WTC11 (cell line): ENCODE results near the gene GSC. TPM values are rescaled to one million over a fixed set of nuclear protein-coding genes. Genes with fewer than 3 reads are reported as not detected.

ENCODE experiments used
- ATAC-seq: fragments of 200-7000 bp; cut with Tn5 transposase; 2 replicates; pipeline ENCODE4 v1.10.0; 2021; ENCODE audit warnings: mild to moderate bottlenecking, moderate library complexity
- CTCF ChIA-PET: fragments of 300-600 bp; sonication (Branson Sonifier 250); formaldehyde crosslinking; loops from one replicate; lab custom pipeline; 2021; ENCODE audit warnings: antibody characterized with exemption; lab: Charles Lee
- POLR2A ChIA-PET: fragments of 350-600 bp; sonication (Branson Sonifier 250); formaldehyde crosslinking; loops from one replicate; lab custom pipeline; 2021; ENCODE audit warnings: antibody characterized with exemption; lab: Charles Lee
- DNase-seq: peaks from one replicate; pipeline ENCODE4 v3.0.0; 2021; ENCODE audit warnings: low spot score
- H3K27ac Mint-ChIP-seq: 2 replicates; pipeline ENCODE4 v1.8.0; 2021; ENCODE audit warnings: mixed read lengths
- H3K27me3 Mint-ChIP-seq: 2 replicates; pipeline ENCODE4 v1.8.0; 2021; ENCODE audit warnings: low read depth, mild to moderate bottlenecking, moderate library complexity, mixed read lengths
- H3K36me3 Mint-ChIP-seq: 2 replicates; pipeline ENCODE4 v1.8.0; 2021; ENCODE audit warnings: mixed read lengths
- H3K4me1 Mint-ChIP-seq: 2 replicates; pipeline ENCODE4 v1.8.0; 2022; ENCODE audit warnings: mixed read lengths
- H3K4me3 Mint-ChIP-seq: 2 replicates; pipeline ENCODE4 v1.8.0; 2021; ENCODE audit warnings: mild to moderate bottlenecking, moderate library complexity, mixed read lengths
- H3K9me3 Mint-ChIP-seq: 2 replicates; pipeline ENCODE4 v1.8.0; 2021; ENCODE audit warnings: mixed read lengths
- CREB1 ChIP-seq: sonication (generic); formaldehyde crosslinking; IDR thresholded peaks from 2 replicates; pipeline ENCODE4 v1.8.0; 2023; ENCODE audit warnings: mild to moderate bottlenecking, missing genetic modification reagents
- ESRRA ChIP-seq: sonication (generic); formaldehyde crosslinking; IDR thresholded peaks from 2 replicates; pipeline ENCODE4 v1.8.1; 2022; ENCODE audit warnings: mild to moderate bottlenecking, missing genetic modification reagents, borderline replicate concordance
- ETV6 ChIP-seq: sonication (generic); formaldehyde crosslinking; IDR thresholded peaks from 2 replicates; pipeline ENCODE4 v1.8.1; 2022; ENCODE audit warnings: mild to moderate bottlenecking, missing genetic modification reagents
- FOXK1 ChIP-seq: sonication (generic); formaldehyde crosslinking; IDR thresholded peaks from 2 replicates; pipeline ENCODE4 v1.8.0; 2022; ENCODE audit warnings: mild to moderate bottlenecking, moderate library complexity, missing genetic modification reagents
- GTF2I ChIP-seq: fragments of 250-450 bp; sonication (Bioruptor Pico); conservative IDR thresholded peaks from 2 replicates; pipeline ENCODE4 v1.4.0; 2021; ENCODE audit warnings: mild to moderate bottlenecking
- KAT7 ChIP-seq: sonication (generic); formaldehyde crosslinking; IDR thresholded peaks from 2 replicates; pipeline ENCODE4 v1.8.1; 2023; ENCODE audit warnings: missing genetic modification reagents, mild to moderate bottlenecking, borderline replicate concordance
- MXD4 ChIP-seq: fragments of 250-450 bp; sonication (Bioruptor Pico); IDR thresholded peaks from 2 replicates; pipeline ENCODE4 v1.8.0; 2021; ENCODE audit warnings: mild to moderate bottlenecking, moderate library complexity, borderline replicate concordance
- MYBL2 ChIP-seq: sonication (generic); formaldehyde crosslinking; IDR thresholded peaks from 2 replicates; pipeline ENCODE4 v1.8.1; 2023; ENCODE audit warnings: mild to moderate bottlenecking, moderate library complexity, missing genetic modification reagents
- RORB ChIP-seq: fragments of 250-450 bp; sonication (Bioruptor Pico); IDR thresholded peaks from 2 replicates; pipeline ENCODE4 v1.9.0; 2021; ENCODE audit warnings: mild to moderate bottlenecking
- SMAD3 ChIP-seq: sonication (generic); formaldehyde crosslinking; IDR thresholded peaks from 2 replicates; pipeline ENCODE4 v1.8.0; 2022; ENCODE audit warnings: missing genetic modification reagents, mild to moderate bottlenecking, borderline replicate concordance
- ZBTB43 ChIP-seq: sonication (generic); formaldehyde crosslinking; IDR thresholded peaks from 2 replicates; pipeline ENCODE4 v1.8.1; 2023; ENCODE audit warnings: mild to moderate bottlenecking, missing genetic modification reagents
- ZNF121 ChIP-seq: sonication (generic); formaldehyde crosslinking; IDR thresholded peaks from 2 replicates; pipeline ENCODE4 v1.8.0; 2023; ENCODE audit warnings: missing genetic modification reagents
- ZNF219 ChIP-seq: sonication (generic); formaldehyde crosslinking; IDR thresholded peaks from 2 replicates; pipeline ENCODE4 v1.8.0; 2023; ENCODE audit warnings: missing genetic modification reagents, mild to moderate bottlenecking, borderline replicate concordance
- ZNF232 ChIP-seq: sonication (generic); formaldehyde crosslinking; IDR thresholded peaks from 2 replicates; pipeline ENCODE4 v1.8.0; 2022; ENCODE audit warnings: mild to moderate bottlenecking, missing genetic modification reagents
- ZNF263 ChIP-seq: sonication (generic); formaldehyde crosslinking; IDR thresholded peaks from 2 replicates; pipeline ENCODE4 v1.8.1; 2022; ENCODE audit warnings: low read depth, mild to moderate bottlenecking, moderate library complexity, missing genetic modification reagents
- ZNF317 ChIP-seq: sonication (generic); formaldehyde crosslinking; IDR thresholded peaks from 2 replicates; pipeline ENCODE4 v1.8.1; 2023; ENCODE audit warnings: low read depth, mild to moderate bottlenecking, moderate library complexity, missing genetic modification reagents, borderline replicate concordance
- ZNF425 ChIP-seq: fragments of 250-450 bp; sonication (Bioruptor Pico); conservative IDR thresholded peaks from 2 replicates; pipeline ENCODE4 v1.9.0; 2021; ENCODE audit warnings: mild to moderate bottlenecking
- total RNA-seq: library from RNA; stranded (reverse); gene quantifications from 3 replicates; pipeline ENCODE4 v1.2.3, GENCODE V29; 2021
- TF ChIP-seq, protein P1 (sequence below): fragments of 250-450 bp; sonication (Bioruptor Pico); IDR thresholded peaks from 2 replicates; pipeline ENCODE4 v1.9.0; 2021; ENCODE audit warnings: mild to moderate bottlenecking
- TF ChIP-seq, protein P2 (sequence below): sonication (generic); formaldehyde crosslinking; IDR thresholded peaks from 2 replicates; pipeline ENCODE4 v1.8.0; 2022; ENCODE audit warnings: mild to moderate bottlenecking, missing genetic modification reagents
- TF ChIP-seq, protein P3 (sequence below): sonication (generic); formaldehyde crosslinking; IDR thresholded peaks from 2 replicates; pipeline ENCODE4 v1.8.1; 2022; ENCODE audit warnings: mild to moderate bottlenecking, moderate library complexity, missing genetic modification reagents
- TF ChIP-seq, protein P4 (sequence below): sonication (generic); formaldehyde crosslinking; IDR thresholded peaks from 2 replicates; pipeline ENCODE4 v1.8.0; 2023; ENCODE audit warnings: missing genetic modification reagents

Gene GSC
- total RNA-seq, 1 experiment from 2014 or later, result 4.4 TPM

DNA sequence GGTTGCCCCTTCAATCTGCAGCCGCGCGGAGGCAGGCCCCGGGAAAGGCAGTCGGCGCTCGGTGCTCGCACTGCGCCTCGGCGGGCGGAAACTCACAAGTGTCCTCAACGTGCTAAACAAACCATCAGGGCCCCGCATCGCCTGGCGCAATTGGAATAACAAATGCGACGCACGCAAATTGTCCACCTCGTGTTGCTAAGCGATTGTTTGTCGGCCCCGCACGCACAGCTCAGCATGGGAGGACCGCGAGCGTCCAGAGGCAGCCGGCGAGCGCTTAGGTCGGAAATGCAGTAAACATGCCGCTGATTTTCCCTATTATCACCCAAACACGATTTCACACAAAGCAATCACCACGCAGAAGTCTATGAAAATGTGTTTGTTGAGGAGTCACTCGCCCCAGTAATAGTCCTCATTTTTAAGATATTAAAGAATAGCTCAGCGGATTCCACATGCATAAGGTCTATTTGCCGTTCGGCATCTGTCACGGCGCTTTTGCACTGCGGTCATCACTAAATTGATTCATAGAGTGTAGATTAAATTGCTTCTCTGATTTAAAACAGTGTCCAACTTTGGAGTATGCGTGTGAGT is 3.2 kb upstream of the GSC start:
- peaks cover 74% of the 10 kb centered on the region for H3K4me1 Mint-ChIP-seq
- H3K9me3 Mint-ChIP-seq, result no peaks in the 10 kb centered on the region
- POLR2A ChIA-PET, result no interaction called here
- no peak; the same call in 1 of the 2 replicates for ATAC-seq
- TF ChIP-seq, protein P1, sequence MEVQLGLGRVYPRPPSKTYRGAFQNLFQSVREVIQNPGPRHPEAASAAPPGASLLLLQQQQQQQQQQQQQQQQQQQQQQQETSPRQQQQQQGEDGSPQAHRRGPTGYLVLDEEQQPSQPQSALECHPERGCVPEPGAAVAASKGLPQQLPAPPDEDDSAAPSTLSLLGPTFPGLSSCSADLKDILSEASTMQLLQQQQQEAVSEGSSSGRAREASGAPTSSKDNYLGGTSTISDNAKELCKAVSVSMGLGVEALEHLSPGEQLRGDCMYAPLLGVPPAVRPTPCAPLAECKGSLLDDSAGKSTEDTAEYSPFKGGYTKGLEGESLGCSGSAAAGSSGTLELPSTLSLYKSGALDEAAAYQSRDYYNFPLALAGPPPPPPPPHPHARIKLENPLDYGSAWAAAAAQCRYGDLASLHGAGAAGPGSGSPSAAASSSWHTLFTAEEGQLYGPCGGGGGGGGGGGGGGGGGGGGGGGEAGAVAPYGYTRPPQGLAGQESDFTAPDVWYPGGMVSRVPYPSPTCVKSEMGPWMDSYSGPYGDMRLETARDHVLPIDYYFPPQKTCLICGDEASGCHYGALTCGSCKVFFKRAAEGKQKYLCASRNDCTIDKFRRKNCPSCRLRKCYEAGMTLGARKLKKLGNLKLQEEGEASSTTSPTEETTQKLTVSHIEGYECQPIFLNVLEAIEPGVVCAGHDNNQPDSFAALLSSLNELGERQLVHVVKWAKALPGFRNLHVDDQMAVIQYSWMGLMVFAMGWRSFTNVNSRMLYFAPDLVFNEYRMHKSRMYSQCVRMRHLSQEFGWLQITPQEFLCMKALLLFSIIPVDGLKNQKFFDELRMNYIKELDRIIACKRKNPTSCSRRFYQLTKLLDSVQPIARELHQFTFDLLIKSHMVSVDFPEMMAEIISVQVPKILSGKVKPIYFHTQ (CRISPR knock-in tag), result no peak
- no peak for TF ChIP-seq ZNF219 (CRISPR knock-in tag)
- TF ChIP-seq, protein P2, sequence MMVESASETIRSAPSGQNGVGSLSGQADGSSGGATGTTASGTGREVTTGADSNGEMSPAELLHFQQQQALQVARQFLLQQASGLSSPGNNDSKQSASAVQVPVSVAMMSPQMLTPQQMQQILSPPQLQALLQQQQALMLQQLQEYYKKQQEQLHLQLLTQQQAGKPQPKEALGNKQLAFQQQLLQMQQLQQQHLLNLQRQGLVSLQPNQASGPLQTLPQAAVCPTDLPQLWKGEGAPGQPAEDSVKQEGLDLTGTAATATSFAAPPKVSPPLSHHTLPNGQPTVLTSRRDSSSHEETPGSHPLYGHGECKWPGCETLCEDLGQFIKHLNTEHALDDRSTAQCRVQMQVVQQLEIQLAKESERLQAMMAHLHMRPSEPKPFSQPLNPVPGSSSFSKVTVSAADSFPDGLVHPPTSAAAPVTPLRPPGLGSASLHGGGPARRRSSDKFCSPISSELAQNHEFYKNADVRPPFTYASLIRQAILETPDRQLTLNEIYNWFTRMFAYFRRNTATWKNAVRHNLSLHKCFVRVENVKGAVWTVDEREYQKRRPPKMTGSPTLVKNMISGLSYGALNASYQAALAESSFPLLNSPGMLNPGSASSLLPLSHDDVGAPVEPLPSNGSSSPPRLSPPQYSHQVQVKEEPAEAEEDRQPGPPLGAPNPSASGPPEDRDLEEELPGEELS (CRISPR knock-in tag), result 0 out of 2 replicates have a peak, but pooled peaks have one; percentile 28
- TF ChIP-seq, all 79 proteins: peak for 1
- H3K27me3 Mint-ChIP-seq, result peaks cover 98% of the 10 kb centered on the region
- H3K27ac Mint-ChIP-seq, result no peak overlapping the region
- peak overlapping the region; percentile 76 for H3K4me3 Mint-ChIP-seq
- peak; percentile 73 for DNase-seq
- no peaks in the 10 kb centered on the region for H3K36me3 Mint-ChIP-seq
- CTCF ChIA-PET, result interaction anchor here (0.5 to 1.7 kb wide), 5 partner anchors 10 to 659 kb away, joined by 3 to 5 read pairs (median 4); no protein-coding TSS in a partner anchor

DNA sequence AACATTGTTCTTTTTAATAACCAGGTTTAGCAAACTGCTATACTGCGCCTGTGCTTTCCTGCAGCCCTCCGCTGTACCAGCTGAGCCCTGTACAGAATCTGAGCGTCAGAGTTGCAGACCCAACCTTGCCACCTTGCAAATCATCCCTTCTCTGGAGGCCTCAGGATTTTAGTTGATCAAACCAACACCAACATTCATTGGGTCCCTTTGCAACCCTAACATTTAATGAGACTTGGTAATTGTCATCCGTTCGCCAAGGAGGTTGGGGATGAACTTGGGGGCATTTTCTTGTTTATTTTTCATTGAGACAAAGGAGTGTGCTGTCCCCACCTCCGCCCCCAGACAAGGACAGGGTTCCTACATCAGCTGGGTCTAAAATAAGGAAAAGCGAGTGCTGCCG is 2.6 kb upstream of the GSC start:
- DNase-seq, result no peak
- peaks cover 98% of the 10 kb centered on the region for H3K27me3 Mint-ChIP-seq

GRCh38 chr14:94771906-94772490 is 2.1 kb upstream of the GSC start:
- CTCF ChIA-PET, result interaction anchor here (1.7 kb wide), 1 partner anchor 81 kb away, joined by 4 read pairs; no protein-coding TSS in a partner anchor
- no peak for DNase-seq
- Mint-ChIP-seq H3K27ac (no peak overlapping the region), H3K9me3 (no peaks in the 10 kb centered on the region), H3K36me3 (no peaks in the 10 kb centered on the region), H3K27me3 (peaks cover 98% of the 10 kb centered on the region), H3K4me1 (peaks cover 80% of the 10 kb centered on the region), H3K4me3 (peak overlapping the region; percentile 76)
- POLR2A ChIA-PET, result no interaction called here
- ATAC-seq, result no peak
- TF ChIP-seq RORB (CRISPR knock-in tag) (no peak), ESRRA (CRISPR knock-in tag) (no peak), ZNF263 (CRISPR knock-in tag) (no peak), ZBTB43 (CRISPR knock-in tag) (no peak), FOXK1 (CRISPR knock-in tag) (no peak), ETV6 (CRISPR knock-in tag) (no peak), SMAD3 (no peak), ZNF317 (CRISPR knock-in tag) (no peak), MXD4 (CRISPR knock-in tag) (no peak), GTF2I (CRISPR knock-in tag) (no peak), ZNF121 (CRISPR knock-in tag) (no peak), KAT7 (CRISPR knock-in tag) (no peak), CREB1 (no peak), MYBL2 (CRISPR knock-in tag) (no peak), ZNF425 (no peak)
- TF ChIP-seq, protein P3, sequence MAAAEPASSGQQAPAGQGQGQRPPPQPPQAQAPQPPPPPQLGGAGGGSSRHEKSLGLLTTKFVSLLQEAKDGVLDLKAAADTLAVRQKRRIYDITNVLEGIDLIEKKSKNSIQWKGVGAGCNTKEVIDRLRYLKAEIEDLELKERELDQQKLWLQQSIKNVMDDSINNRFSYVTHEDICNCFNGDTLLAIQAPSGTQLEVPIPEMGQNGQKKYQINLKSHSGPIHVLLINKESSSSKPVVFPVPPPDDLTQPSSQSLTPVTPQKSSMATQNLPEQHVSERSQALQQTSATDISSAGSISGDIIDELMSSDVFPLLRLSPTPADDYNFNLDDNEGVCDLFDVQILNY (CRISPR knock-in tag), result no peak
- TF ChIP-seq, protein P4, sequence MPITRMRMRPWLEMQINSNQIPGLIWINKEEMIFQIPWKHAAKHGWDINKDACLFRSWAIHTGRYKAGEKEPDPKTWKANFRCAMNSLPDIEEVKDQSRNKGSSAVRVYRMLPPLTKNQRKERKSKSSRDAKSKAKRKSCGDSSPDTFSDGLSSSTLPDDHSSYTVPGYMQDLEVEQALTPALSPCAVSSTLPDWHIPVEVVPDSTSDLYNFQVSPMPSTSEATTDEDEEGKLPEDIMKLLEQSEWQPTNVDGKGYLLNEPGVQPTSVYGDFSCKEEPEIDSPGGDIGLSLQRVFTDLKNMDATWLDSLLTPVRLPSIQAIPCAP, result no peak

More for the DNA sequence above, 2.6 kb upstream of the GSC start:
- no peaks in the 10 kb centered on the region for H3K36me3 Mint-ChIP-seq
- CTCF ChIA-PET, result interaction anchor here (1.7 kb wide), 1 partner anchor 82 kb away, joined by 4 read pairs; no protein-coding TSS in a partner anchor
- no peak for TF ChIP-seq ZNF232 (CRISPR knock-in tag)
- TF ChIP-seq ESRRA (CRISPR knock-in tag), result no peak
- POLR2A ChIA-PET, result no interaction called here
- H3K4me1 Mint-ChIP-seq, result peaks cover 78% of the 10 kb centered on the region
- no peak overlapping the region for H3K27ac Mint-ChIP-seq
- H3K4me3 Mint-ChIP-seq, result peak overlapping the region; percentile 76
- no peak for ATAC-seq
- H3K9me3 Mint-ChIP-seq, result no peaks in the 10 kb centered on the region
